H1 (cell line): ENCODE data around the gene FAM53B. TPM values are rescaled to one million over a fixed set of nuclear protein-coding genes. Genes with fewer than 3 reads are reported as not detected.

ENCODE experiments used
- CTCF ChIA-PET: fragments of 300-600 bp; sonication (Branson Sonifier 250); formaldehyde crosslinking; loops from one replicate; lab custom pipeline; 2021; ENCODE audit not compliant: partially characterized antibody; lab: Charles Lee
- POLR2A ChIA-PET: fragments of 300-600 bp; sonication (Branson Sonifier 250); formaldehyde crosslinking; loops from one replicate; lab custom pipeline; 2021; ENCODE audit warnings: inconsistent platforms; ENCODE audit not compliant: partially characterized antibody; lab: Charles Lee
- DNase-seq, 2 experiments: peaks; one replicate each; pipeline versions ENCODE4 v3.0.0 to v3.0.0-alpha.2; 2010 to 2022; ENCODE audit warnings: low spot score in 2 of 2, low read depth in 1 of 2, mixed read lengths in 1 of 2
- FAIRE-seq: peaks from 2 replicates; lab custom pipeline; 2011; peaks lifted over from hg19 to GRCh38; lab: Jason Lieb, UNC
- H2AFZ ChIP-seq: 2 replicates; pipeline ENCODE4 v1.8.1; 2012; ENCODE audit warnings: low read length, inconsistent platforms
- H2AK5ac ChIP-seq: 2 replicates; pipeline ENCODE4 v1.6.1; 2013; ENCODE audit warnings: low read depth, low read length
- H2BK120ac ChIP-seq: replicated peaks from 2 replicates; pipeline ENCODE3; 2013; ENCODE audit warnings: low read depth, low read length, inconsistent platforms
- H2BK12ac ChIP-seq: 2 replicates; pipeline ENCODE4 v1.6.1; 2013; ENCODE audit warnings: low read depth, low read length
- H2BK15ac ChIP-seq: 2 replicates; pipeline ENCODE4 v1.6.1; 2013; ENCODE audit warnings: low read length
- H2BK20ac ChIP-seq: 2 replicates; pipeline ENCODE4 v1.6.1; 2013; ENCODE audit warnings: low read length
- H2BK5ac ChIP-seq: 2 replicates; pipeline ENCODE4 v1.6.1; 2013; ENCODE audit warnings: low read depth, low read length
- H3K14ac ChIP-seq: 2 replicates; pipeline ENCODE4 v1.6.1; 2013; ENCODE audit warnings: inconsistent platforms; ENCODE audit not compliant: insufficient read length
- H3K18ac ChIP-seq: 2 replicates; pipeline ENCODE4 v1.6.1; 2013; ENCODE audit warnings: low read length; ENCODE audit errors: extremely low read depth
- H3K23ac ChIP-seq: 2 replicates; pipeline ENCODE4 v1.6.1; 2013; ENCODE audit warnings: inconsistent platforms; ENCODE audit not compliant: insufficient read length
- H3K23me2 ChIP-seq: 2 replicates; pipeline ENCODE4 v1.6.1; 2013; ENCODE audit warnings: low read depth, low read length
- H3K27ac ChIP-seq: 2 replicates; pipeline ENCODE4 v1.6.1; 2011; ENCODE audit warnings: low read depth, low read length, inconsistent platforms
- H3K27me3 ChIP-seq, 4 experiments: replicated peaks in 1 of 4; 1 replicate in 1 of 4; 2 replicates in 3 of 4; pipeline versions ENCODE4 v1.6.1 to v1.8.1; 2011 to 2013; ENCODE audit warnings: low read length in 3 of 4, mild to moderate bottlenecking in 3 of 4, inconsistent platforms in 2 of 4, mixed read lengths in 2 of 4, moderate library complexity in 1 of 4; ENCODE audit not compliant: control insufficient read depth in 3 of 4, insufficient read depth in 3 of 4; ENCODE audit errors: extremely low read depth in 1 of 4
- H3K36me3 ChIP-seq, 4 experiments: 2 replicates each; pipeline versions ENCODE4 v1.6.1 to v1.8.1; 2011 to 2013; ENCODE audit warnings: mild to moderate bottlenecking in 4 of 4, low read length in 3 of 4, moderate library complexity in 2 of 4, control low read depth in 1 of 4, inconsistent platforms in 1 of 4; ENCODE audit not compliant: insufficient read depth in 4 of 4, control insufficient read depth in 2 of 4
- H3K4ac ChIP-seq: replicated peaks from 2 replicates; pipeline ENCODE3; 2013; ENCODE audit warnings: low read length, low read depth, mixed read lengths, inconsistent platforms; ENCODE audit not compliant: insufficient read length
- H3K4me1 ChIP-seq, 4 experiments: replicated peaks in 1 of 4; 1 replicate in 1 of 4; 2 replicates in 3 of 4; pipeline versions ENCODE4 v1.6.1 to v1.8.1; 2011 to 2013; ENCODE audit warnings: low read length in 3 of 4, inconsistent platforms in 2 of 4, mixed read lengths in 1 of 4; ENCODE audit not compliant: insufficient read depth in 4 of 4, control insufficient read depth in 3 of 4
- H3K4me2 ChIP-seq, 2 experiments: 2 replicates each; pipeline versions ENCODE4 v1.6.1 to v1.8.1; 2011 to 2013; ENCODE audit warnings: low read depth in 2 of 2, low read length in 2 of 2, control low read depth in 1 of 2, inconsistent platforms in 1 of 2, mild to moderate bottlenecking in 1 of 2; ENCODE audit not compliant: insufficient read depth in 1 of 2
- H3K4me3 ChIP-seq, 4 experiments: fragments of 200-600, 300-600 bp in 1 of 4; sonication (generic), shearing (Covaris generic), sonication (Bioruptor Twin) in 1 of 4; 2 replicates each; pipeline versions ENCODE4 v1.5.1 to v1.8.1; 2011 to 2016; ENCODE audit warnings: low read length in 4 of 4, low read depth in 3 of 4, control low read depth in 2 of 4, inconsistent platforms in 2 of 4, mild to moderate bottlenecking in 2 of 4, mixed read lengths in 1 of 4, moderate library complexity in 1 of 4; ENCODE audit not compliant: insufficient read depth in 2 of 4; ENCODE audit errors: extremely low read depth in 1 of 4
- H3K56ac ChIP-seq: replicated peaks from 2 replicates; pipeline ENCODE3; 2013; ENCODE audit warnings: low read depth, mild to moderate bottlenecking, mixed read lengths, low read length, inconsistent platforms; ENCODE audit not compliant: insufficient read length
- H3K79me1 ChIP-seq: 2 replicates; pipeline ENCODE4 v1.6.1; 2013; ENCODE audit warnings: low read depth, low read length, control low read depth
- H3K79me2 ChIP-seq, 2 experiments: 2 replicates each; pipeline versions ENCODE4 v1.6.1 to v1.8.1; 2012 to 2013; ENCODE audit warnings: low read length in 2 of 2, mild to moderate bottlenecking in 2 of 2, inconsistent platforms in 1 of 2; ENCODE audit not compliant: insufficient read depth in 2 of 2, control insufficient read depth in 1 of 2
- H3K9ac ChIP-seq, 4 experiments: replicated peaks in 1 of 4; 1 replicate in 1 of 4; 2 replicates in 3 of 4; pipeline versions ENCODE4 v1.6.1 to v1.8.1; 2011 to 2013; ENCODE audit warnings: low read depth in 3 of 4, low read length in 3 of 4, control low read depth in 2 of 4, mild to moderate bottlenecking in 2 of 4, moderate library complexity in 2 of 4, inconsistent platforms in 1 of 4; ENCODE audit errors: extremely low read depth in 1 of 4
- H3K9me3 ChIP-seq, 2 experiments: 2 replicates each; pipeline versions ENCODE4 v1.6.1 to v1.8.1; 2012 to 2013; ENCODE audit warnings: mild to moderate bottlenecking in 2 of 2, moderate library complexity in 2 of 2, control low read depth in 1 of 2, inconsistent platforms in 1 of 2, low read depth in 1 of 2, low read length in 1 of 2, mixed read lengths in 1 of 2; ENCODE audit not compliant: insufficient read depth in 2 of 2
- H4K20me1 ChIP-seq, 2 experiments: replicated peaks in 1 of 2; 2 replicates each; pipeline versions ENCODE3 to v1.8.1; 2011 to 2013; ENCODE audit warnings: inconsistent platforms in 2 of 2, low read length in 2 of 2, mild to moderate bottlenecking in 1 of 2; ENCODE audit not compliant: insufficient read depth in 2 of 2, control insufficient read depth in 1 of 2
- H4K5ac ChIP-seq: 2 replicates; pipeline ENCODE4 v1.6.1; 2013; ENCODE audit warnings: low read length, low read depth, mixed read lengths, inconsistent platforms; ENCODE audit not compliant: insufficient read length
- H4K8ac ChIP-seq: 2 replicates; pipeline ENCODE4 v1.8.0; 2013; ENCODE audit warnings: mild to moderate bottlenecking, moderate library complexity, low read length, inconsistent platforms; ENCODE audit not compliant: insufficient read depth; ENCODE audit errors: extremely low read depth
- H4K91ac ChIP-seq: replicated peaks from 2 replicates; pipeline ENCODE3; 2013; ENCODE audit warnings: low read length, mixed read lengths, inconsistent platforms; ENCODE audit not compliant: insufficient read length
- ASH2L ChIP-seq: fragments of 200-600, 300-600 bp; sonication (generic); IDR thresholded peaks from one replicate; pipeline ENCODE4 v1.7.1; 2017; ENCODE audit warnings: low read length
- BACH1 ChIP-seq: IDR thresholded peaks from 2 replicates; pipeline ENCODE4 v1.6.1; 2012; ENCODE audit warnings: low read length, improper control_type of control experiment
- E2F6 ChIP-seq: IDR thresholded peaks from 2 replicates; pipeline ENCODE4 v1.6.1; 2012; ENCODE audit warnings: inconsistent platforms
- FOSL1 ChIP-seq: IDR thresholded peaks from 2 replicates; pipeline ENCODE4 v1.6.1; 2011; ENCODE audit warnings: mild to moderate bottlenecking, low read depth, low read length, moderate library complexity; ENCODE audit not compliant: insufficient read depth
- RNF2 ChIP-seq: fragments of 200-900, 300-1000 bp; sonication (generic); IDR thresholded peaks from 2 replicates; pipeline ENCODE4 v1.7.1; 2016; ENCODE audit warnings: borderline replicate concordance, low read depth, mild to moderate bottlenecking, antibody characterized with exemption, low read length; ENCODE audit not compliant: poor library complexity, severe bottlenecking; ENCODE audit errors: missing control alignments
- TAF7 ChIP-seq: optimal IDR thresholded peaks from 2 replicates; pipeline ENCODE3; 2011; ENCODE audit warnings: low read depth, mild to moderate bottlenecking, inconsistent platforms, low read length, moderate library complexity, borderline replicate concordance
- TCF12 ChIP-seq: IDR thresholded peaks from 2 replicates; pipeline ENCODE4 v1.6.1; 2011; ENCODE audit warnings: low read depth, mild to moderate bottlenecking, low read length
- TEAD4 ChIP-seq: IDR thresholded peaks from 2 replicates; pipeline ENCODE4 v1.6.1; 2012; ENCODE audit warnings: low read depth, low read length, inconsistent platforms, mixed read lengths
- YY1 ChIP-seq: IDR thresholded peaks from 2 replicates; pipeline ENCODE4 v1.6.1; 2011; ENCODE audit warnings: low read depth, mild to moderate bottlenecking, low read length
- WGBS, 2 experiments: shearing (Covaris generic) in 1 of 2; methylation state at CpG; one replicate each; pipeline versions ENCODE4 v1.1.6 to v1.1.7; 2013 to 2015; ENCODE audit warnings: low lambda C conversion rate in 2 of 2, mixed read lengths in 2 of 2, inconsistent platforms in 1 of 2, low coverage in 1 of 2, missing lambda C conversion rate in 1 of 2; ENCODE audit not compliant: insufficient replicate concordance in 2 of 2, insufficient coverage in 1 of 2, insufficient read length in 1 of 2; ENCODE audit errors: extremely low coverage in 1 of 2, missing lambda C conversion rate in 1 of 2; 5-methylcytosine and 5-hydroxymethylcytosine counted together
- polyA plus RNA-seq, 7 experiments: library from polyadenylated mRNA; depleted of rRNA in 3 of 7; stranded (reverse) in 5 of 7; unstranded in 2 of 7; fragments of >200 nt in 5 of 7; fragments of 200-250 nt in 2 of 7; gene quantifications; 1 replicate in 5 of 7; 2 replicates in 1 of 7; 4 replicates in 1 of 7; pipeline versions ENCODE4 v1.2.1 to v1.2.3, GENCODE V29; 2011 to 2013; ENCODE audit warnings: missing spikeins in 2 of 7, mixed read lengths in 2 of 7
- total RNA-seq: library from RNA; stranded (reverse); fragmentation: NEBNext Ultra II Directional; extraction: Animal tissue kit (Norgen Biotek cat#: 25700); gene quantifications from 2 replicates; pipeline ENCODE4 v1.2.1, GENCODE V29; 2021
- TF ChIP-seq, protein P1 (sequence below): IDR thresholded peaks from 2 replicates; pipeline ENCODE4 v1.6.1; 2012; ENCODE audit warnings: low read length, inconsistent platforms

The FAM53B gene
- total and polyA plus RNA-seq, 2 of the 8 experiments (the other 6 are each of a cell fraction or from before 2014, with no cell fraction given): 5.3 to 14.4 TPM

GRCh38 chr10:124695259-124695658 lies 48.9 kb downstream of the FAM53B start:
- H3K18ac ChIP-seq: no peak overlapping the region
- WGBS, 2 experiments: 91% methylated on average over 3 of the region's 3 CpGs; no CpG with 5 or more reads in 1 of the 2 experiments
- no peak for DNase-seq
- CTCF ChIA-PET: no interaction called here
- peaks cover 0 to 4% (median 1%) of the 10 kb centered on the region in 4 experiments; a peak in 4 of 7 replicates for H3K4me1 ChIP-seq
- no peak overlapping the region for H4K5ac ChIP-seq
- 0 out of 8 replicates have a peak, but pooled peaks cover 0 to 3% (median 0%) of the 10 kb centered on the region in 4 experiments for H3K36me3 ChIP-seq
- H3K27me3 ChIP-seq: no peaks in the 10 kb centered on the region
- no peak overlapping the region for H3K9ac ChIP-seq
- no peak for FAIRE-seq
- peaks cover 0 to 3% of the 10 kb centered on the region in 2 experiments for H4K20me1 ChIP-seq
- H4K91ac ChIP-seq: no peak overlapping the region
- H3K79me1 ChIP-seq: peaks cover 3% of the 10 kb centered on the region; the same call in 1 of the 2 replicates
- no peak overlapping the region for H3K23ac ChIP-seq
- H3K56ac ChIP-seq: no peak overlapping the region
- H4K8ac ChIP-seq: no peak overlapping the region
- H3K79me2 ChIP-seq: no peaks in the 10 kb centered on the region
- no peak overlapping the region for H2AFZ ChIP-seq
- H3K27ac ChIP-seq: no peak overlapping the region
- H2BK12ac ChIP-seq: no peak overlapping the region
- no peak overlapping the region for H3K14ac ChIP-seq
- no peak overlapping the region for H2BK20ac ChIP-seq
- H3K4me2 ChIP-seq: no peak overlapping the region
- no peak overlapping the region for H2AK5ac ChIP-seq
- H3K4me3 ChIP-seq: no peak overlapping the region
- H2BK15ac ChIP-seq: no peak overlapping the region
- H2BK120ac ChIP-seq: no peak overlapping the region
- H3K4ac ChIP-seq: no peak overlapping the region
- H3K23me2 ChIP-seq: no peaks in the 10 kb centered on the region
- H2BK5ac ChIP-seq: peak overlapping the region; percentile 35; the same call in 1 of the 2 replicates
- H3K9me3 ChIP-seq: no peaks in the 10 kb centered on the region
- POLR2A ChIA-PET: no interaction called here
- TF ChIP-seq BACH1 (no peak), FOSL1 (no peak), E2F6 (no peak), TCF12 (no peak), RNF2 (no peak), ASH2L (no peak), TAF7 (no peak), TEAD4 (no peak), YY1 (no peak)
- TF ChIP-seq, protein P1, sequence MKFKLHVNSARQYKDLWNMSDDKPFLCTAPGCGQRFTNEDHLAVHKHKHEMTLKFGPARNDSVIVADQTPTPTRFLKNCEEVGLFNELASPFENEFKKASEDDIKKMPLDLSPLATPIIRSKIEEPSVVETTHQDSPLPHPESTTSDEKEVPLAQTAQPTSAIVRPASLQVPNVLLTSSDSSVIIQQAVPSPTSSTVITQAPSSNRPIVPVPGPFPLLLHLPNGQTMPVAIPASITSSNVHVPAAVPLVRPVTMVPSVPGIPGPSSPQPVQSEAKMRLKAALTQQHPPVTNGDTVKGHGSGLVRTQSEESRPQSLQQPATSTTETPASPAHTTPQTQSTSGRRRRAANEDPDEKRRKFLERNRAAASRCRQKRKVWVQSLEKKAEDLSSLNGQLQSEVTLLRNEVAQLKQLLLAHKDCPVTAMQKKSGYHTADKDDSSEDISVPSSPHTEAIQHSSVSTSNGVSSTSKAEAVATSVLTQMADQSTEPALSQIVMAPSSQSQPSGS: no peak
